Gastrocnemius medialis (tissue), 4 donors: ENCODE results near the gene PPARG. TPM values are rescaled to one million over a fixed set of nuclear protein-coding genes. Genes with fewer than 3 reads are reported as not detected.
"Not testable (repeated sequence)": the region's sequence is repeated elsewhere in the genome, so short reads cannot be mapped to it uniquely, and the experiment has no call there.

Experiments
- ATAC-seq, 2 donors: fragments of 150-250 bp; one replicate each; pipeline ENCODE4 v1.9.1; 2016
- DNase-seq, 2 donors: peaks; one replicate each; pipeline ENCODE4 v3.0.0-alpha.2; 2019
- H3K27ac ChIP-seq, 4 donors: fragments of 200-600 bp; sonication (generic); 1 replicate in 1 of 4; 2 replicates in 3 of 4; pipeline ENCODE4 v1.5.1; 2016 to 2018; ENCODE audit warnings: mild to moderate bottlenecking in 2 of 4, moderate library complexity in 1 of 4
- H3K27me3 ChIP-seq, 3 donors: fragments of 200-600 bp; sonication (generic) in 2 of 3; 1 replicate in 1 of 3; 2 replicates in 2 of 3; pipeline versions ENCODE4 v1.5.1 to v1.6.0; 2016 to 2019; ENCODE audit warnings: mild to moderate bottlenecking in 1 of 3, moderate library complexity in 1 of 3
- H3K36me3 ChIP-seq, 2 donors: fragments of 200-600 bp; sonication (generic) in 1 of 2; one replicate each; pipeline ENCODE4 v1.5.1; 2017 to 2018
- H3K4me1 ChIP-seq, 2 donors: fragments of 200-600 bp; sonication (generic) in 1 of 2; one replicate each; pipeline ENCODE4 v1.5.1; 2016 to 2017; ENCODE audit warnings: mild to moderate bottlenecking in 2 of 2
- H3K4me3 ChIP-seq, 4 donors: fragments of 200-600 bp; sonication (generic) in 3 of 4; 1 replicate in 1 of 4; 2 replicates in 3 of 4; pipeline ENCODE4 v1.5.1; 2016 to 2019; ENCODE audit warnings: mild to moderate bottlenecking in 2 of 4
- H3K9me3 ChIP-seq, 3 donors: fragments of 200-600 bp; sonication (generic) in 2 of 3; 1 replicate in 1 of 3; 2 replicates in 2 of 3; pipeline ENCODE4 v1.5.1; 2016 to 2019
- POLR2A ChIP-seq, 2 donors: fragments of 450-650 bp; IDR thresholded peaks; one replicate each; pipeline ENCODE4 v1.6.1; 2017; ENCODE audit warnings: antibody characterized with exemption in 2 of 2, mild to moderate bottlenecking in 2 of 2, moderate library complexity in 2 of 2
- in situ Hi-C, 4 donors: fragments of 200-750 bp; cut with MboI; loops; one replicate each; pipeline versions ENCODE4 v1.15.0 to v1.8.0; 2017; ENCODE audit warnings: low sequenced_read_pairs in 4 of 4
- intact Hi-C: fragments of 100-400 bp; cut with DNase I; formaldehyde crosslinking; loops from one replicate; pipeline ENCODE4 v1.15.1; 2023; ENCODE audit warnings: low total_unique reads
- total RNA-seq, 4 donors: library from RNA; depleted of rRNA; stranded (reverse); fragments of >200 nt; gene quantifications; one replicate each; pipeline versions ENCODE4 v1.1.0 to v1.2.3, GENCODE V29; 2016
- TF ChIP-seq, protein P1 (sequence below), 5 experiments: fragments of 450-650 bp in 3 of 5; fragments of 200-600 bp in 2 of 5; sonication (generic) in 2 of 5; IDR thresholded peaks in 4 of 5; conservative IDR thresholded peaks in 1 of 5; 1 replicate in 4 of 5; 2 replicates in 1 of 5; pipeline ENCODE4 v1.5.1; 2016 to 2019; ENCODE audit warnings: antibody characterized with exemption in 5 of 5, mild to moderate bottlenecking in 3 of 5, moderate library complexity in 3 of 5

PPARG gene
- total RNA-seq, 4 donors from 2014 or later: 4.9 to 10.6 (median 8.5) TPM

GRCh38 chr3:12465151-12465835 lies 176.4 kb downstream of the PPARG start:
- no peak overlapping the region for H3K4me3 ChIP-seq
- peaks cover 0 to 8% of the 10 kb centered on the region in 2 donors for H3K4me1 ChIP-seq
- TF ChIP-seq, protein P1, sequence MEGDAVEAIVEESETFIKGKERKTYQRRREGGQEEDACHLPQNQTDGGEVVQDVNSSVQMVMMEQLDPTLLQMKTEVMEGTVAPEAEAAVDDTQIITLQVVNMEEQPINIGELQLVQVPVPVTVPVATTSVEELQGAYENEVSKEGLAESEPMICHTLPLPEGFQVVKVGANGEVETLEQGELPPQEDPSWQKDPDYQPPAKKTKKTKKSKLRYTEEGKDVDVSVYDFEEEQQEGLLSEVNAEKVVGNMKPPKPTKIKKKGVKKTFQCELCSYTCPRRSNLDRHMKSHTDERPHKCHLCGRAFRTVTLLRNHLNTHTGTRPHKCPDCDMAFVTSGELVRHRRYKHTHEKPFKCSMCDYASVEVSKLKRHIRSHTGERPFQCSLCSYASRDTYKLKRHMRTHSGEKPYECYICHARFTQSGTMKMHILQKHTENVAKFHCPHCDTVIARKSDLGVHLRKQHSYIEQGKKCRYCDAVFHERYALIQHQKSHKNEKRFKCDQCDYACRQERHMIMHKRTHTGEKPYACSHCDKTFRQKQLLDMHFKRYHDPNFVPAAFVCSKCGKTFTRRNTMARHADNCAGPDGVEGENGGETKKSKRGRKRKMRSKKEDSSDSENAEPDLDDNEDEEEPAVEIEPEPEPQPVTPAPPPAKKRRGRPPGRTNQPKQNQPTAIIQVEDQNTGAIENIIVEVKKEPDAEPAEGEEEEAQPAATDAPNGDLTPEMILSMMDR (IDR thresholded peaks at IDR 0.05 in 4 of 5, conservative IDR thresholded peaks at IDR 0.05 in 1 of 5): no peak
- no peaks in the 10 kb centered on the region for H3K27me3 ChIP-seq
- no peaks in the 10 kb centered on the region for H3K9me3 ChIP-seq
- DNase-seq: no peak
- H3K36me3 ChIP-seq: no peaks in the 10 kb centered on the region
- intact Hi-C loops (no loop called here), in situ Hi-C loops (no loop called here)
- no peak for ATAC-seq
- no peak overlapping the region for H3K27ac ChIP-seq

GRCh38 chr3:12465836-12466225 lies 177.0 kb downstream of the PPARG start:
- H3K9me3 ChIP-seq: no peaks in the 10 kb centered on the region
- no peak for ATAC-seq
- no peaks in the 10 kb centered on the region for H3K36me3 ChIP-seq
- no peaks in the 10 kb centered on the region for H3K27me3 ChIP-seq
- intact Hi-C loops: no loop called here
- DNase-seq: no peak
- H3K4me3 ChIP-seq: no peak overlapping the region
- H3K4me1 ChIP-seq: peaks cover 0 to 8% of the 10 kb centered on the region in 2 donors
- no peak overlapping the region for H3K27ac ChIP-seq
- no peak for TF ChIP-seq POLR2A (IDR thresholded peaks at IDR 0.05)
- TF ChIP-seq, protein P1 (IDR thresholded peaks at IDR 0.05 in 4 of 5, conservative IDR thresholded peaks at IDR 0.05 in 1 of 5): no peak
- in situ Hi-C loops: no loop called here

- DNase-seq (no peak), ATAC-seq (no peak)
- H3K36me3 ChIP-seq: no peaks in the 10 kb centered on the region
- H3K4me3 ChIP-seq: no peak overlapping the region
- intact Hi-C loops: no loop called here
- in situ Hi-C loops: no loop called here
- no peak overlapping the region for H3K27ac ChIP-seq
- H3K9me3 ChIP-seq: no peaks in the 10 kb centered on the region
- H3K27me3 ChIP-seq: no peaks in the 10 kb centered on the region
- TF ChIP-seq POLR2A (IDR thresholded peaks at IDR 0.05): no peak
- TF ChIP-seq, protein P1 (IDR thresholded peaks at IDR 0.05 in 4 of 5, conservative IDR thresholded peaks at IDR 0.05 in 1 of 5): no peak
- no peaks in the 10 kb centered on the region for H3K4me1 ChIP-seq
Measured at GRCh38 chr3:12467746-12468145, 178.9 kb downstream of the PPARG start.

DNA sequence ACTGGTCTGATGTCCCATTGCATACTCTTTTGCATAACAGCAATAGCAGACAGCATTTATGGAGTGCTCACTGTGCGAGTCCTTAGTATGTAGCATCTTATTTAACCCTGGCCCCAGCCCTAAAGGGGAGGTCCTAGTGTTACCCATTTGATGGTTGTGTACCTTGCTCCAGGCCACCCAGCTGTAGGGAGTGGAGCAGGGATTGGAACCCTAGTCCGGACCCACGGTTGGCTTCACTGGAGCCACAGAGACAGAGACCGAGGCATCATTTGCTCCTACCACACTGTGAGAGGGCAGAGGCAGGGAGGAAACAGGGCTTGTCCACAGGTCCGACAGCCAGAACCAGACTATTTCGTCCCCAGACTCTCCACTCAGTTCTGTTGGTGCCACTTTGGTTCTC lies 179.4 kb downstream of the PPARG start:
- no peak overlapping the region for H3K27ac ChIP-seq
- intact Hi-C loops (no loop called here), in situ Hi-C loops (no loop called here)
- H3K27me3 ChIP-seq: no peaks in the 10 kb centered on the region
- no peaks in the 10 kb centered on the region for H3K9me3 ChIP-seq
- ATAC-seq (no peak), DNase-seq (no peak)
- H3K4me1 ChIP-seq: no peaks in the 10 kb centered on the region
- no peaks in the 10 kb centered on the region for H3K36me3 ChIP-seq
- no peak overlapping the region for H3K4me3 ChIP-seq
- TF ChIP-seq POLR2A (IDR thresholded peaks at IDR 0.05): no peak
- TF ChIP-seq, protein P1 (IDR thresholded peaks at IDR 0.05 in 4 of 5, conservative IDR thresholded peaks at IDR 0.05 in 1 of 5): no peak

GRCh38 chr3:12468757-12469156 lies 179.9 kb downstream of the PPARG start:
- TF ChIP-seq, protein P1 (IDR thresholded peaks at IDR 0.05 in 4 of 5, conservative IDR thresholded peaks at IDR 0.05 in 1 of 5): no peak
- no peak for TF ChIP-seq POLR2A (IDR thresholded peaks at IDR 0.05)
- Histone ChIP-seq H3K4me1 (no peaks in the 10 kb centered on the region), H3K4me3 (no peak overlapping the region), H3K27ac (no peak overlapping the region), H3K36me3 (no peaks in the 10 kb centered on the region), H3K9me3 (no peaks in the 10 kb centered on the region), H3K27me3 (no peaks in the 10 kb centered on the region)
- intact Hi-C loops: no loop called here
- ATAC-seq (no peak), DNase-seq (no peak)
- in situ Hi-C loops: no loop called here

- H3K27me3 ChIP-seq, H3K9me3 ChIP-seq, in situ Hi-C loops, DNase-seq, ATAC-seq, H3K36me3 ChIP-seq, H3K4me3 ChIP-seq, intact Hi-C loops, H3K4me1 ChIP-seq, H3K27ac ChIP-seq: not testable (repeated sequence)
Measured at GRCh38 chr3:12469222-12469621, 180.4 kb downstream of the PPARG start.
